Head of caudate nucleus (tissue), 42 donors: ENCODE measurements around the gene INF2.
A peak's percentile ranks its signal among the peaks of the same experiment; 100 is the strongest.

Experiments
- DNase-seq, 42 donors: peaks; one replicate each; pipeline versions ENCODE4 v3.0.0 to v3.0.0-alpha.2; 2020 to 2021; ENCODE audit warnings: mixed read lengths in 7 of 42
- intact Hi-C: fragments of 100-400 bp; cut with DNase I; formaldehyde crosslinking; loops from one replicate; pipeline ENCODE4 v1.15.0; 2022

INF2 gene

DNA sequence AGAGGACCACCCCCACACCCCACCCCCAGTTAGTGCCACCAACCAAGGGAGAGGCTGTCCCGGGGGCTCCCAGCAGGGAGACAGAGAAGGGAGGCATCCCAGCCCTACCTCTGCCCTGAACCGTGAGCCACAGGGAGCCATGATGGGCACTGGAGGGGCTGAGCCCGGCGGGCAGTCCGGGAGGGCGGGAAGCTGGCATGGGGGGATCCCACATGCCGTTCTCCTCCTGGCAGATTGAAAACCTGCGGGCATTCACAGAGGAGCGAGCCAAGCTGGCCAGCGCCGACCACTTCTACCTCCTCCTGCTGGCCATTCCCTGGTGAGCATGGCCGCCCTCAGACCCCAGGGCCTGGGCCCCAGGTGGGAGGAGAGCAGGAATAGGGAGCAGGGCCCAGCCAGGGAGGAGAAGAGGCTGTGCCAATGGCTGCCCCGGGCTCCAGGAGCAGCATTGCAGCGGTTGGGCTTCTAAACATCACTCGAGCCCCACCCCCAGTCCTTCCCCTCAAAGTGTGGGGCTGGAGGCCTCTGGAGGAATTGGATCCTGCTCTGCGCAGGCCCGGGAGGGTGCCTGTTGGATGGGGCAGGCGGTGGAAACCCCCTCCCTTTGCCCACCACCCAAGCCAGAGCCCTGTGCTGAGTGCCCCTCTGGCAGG, 20.1 kb downstream of the INF2 start:
- intact Hi-C loops = loop anchor here (2.0 kb wide), 1 partner anchor 59 kb away; no protein-coding TSS in a partner anchor
- DNase-seq = no peak

DNA sequence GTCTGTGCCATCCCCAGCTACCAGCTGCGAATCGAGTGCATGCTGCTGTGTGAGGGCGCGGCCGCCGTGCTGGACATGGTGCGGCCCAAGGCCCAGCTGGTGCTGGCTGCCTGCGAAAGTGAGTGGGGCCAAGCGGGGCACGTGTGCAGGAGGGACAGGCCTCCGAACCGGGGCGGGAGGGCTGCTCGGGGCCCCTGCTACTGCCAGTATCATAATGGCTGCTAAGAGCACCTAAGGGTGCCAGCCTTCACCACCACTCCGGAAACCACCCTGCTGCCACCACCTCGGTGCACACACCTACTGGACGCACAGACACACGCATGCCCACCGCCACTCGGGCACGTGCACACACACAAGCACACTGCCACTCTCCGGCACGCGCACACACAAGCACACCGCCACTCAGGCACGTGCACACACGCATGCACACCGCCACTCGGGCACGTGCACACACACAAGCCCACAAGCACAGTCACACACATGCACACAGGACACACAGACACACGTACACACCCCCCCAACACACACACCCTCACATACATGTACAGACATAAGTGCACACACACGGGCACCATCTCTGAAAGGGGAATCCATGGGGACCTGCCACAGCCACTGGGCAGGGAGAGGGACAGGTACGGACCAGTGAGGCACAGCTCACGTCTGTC, 20.8 kb downstream of the INF2 start:
- intact Hi-C loops = no loop called here
- DNase-seq = no peak

DNA sequence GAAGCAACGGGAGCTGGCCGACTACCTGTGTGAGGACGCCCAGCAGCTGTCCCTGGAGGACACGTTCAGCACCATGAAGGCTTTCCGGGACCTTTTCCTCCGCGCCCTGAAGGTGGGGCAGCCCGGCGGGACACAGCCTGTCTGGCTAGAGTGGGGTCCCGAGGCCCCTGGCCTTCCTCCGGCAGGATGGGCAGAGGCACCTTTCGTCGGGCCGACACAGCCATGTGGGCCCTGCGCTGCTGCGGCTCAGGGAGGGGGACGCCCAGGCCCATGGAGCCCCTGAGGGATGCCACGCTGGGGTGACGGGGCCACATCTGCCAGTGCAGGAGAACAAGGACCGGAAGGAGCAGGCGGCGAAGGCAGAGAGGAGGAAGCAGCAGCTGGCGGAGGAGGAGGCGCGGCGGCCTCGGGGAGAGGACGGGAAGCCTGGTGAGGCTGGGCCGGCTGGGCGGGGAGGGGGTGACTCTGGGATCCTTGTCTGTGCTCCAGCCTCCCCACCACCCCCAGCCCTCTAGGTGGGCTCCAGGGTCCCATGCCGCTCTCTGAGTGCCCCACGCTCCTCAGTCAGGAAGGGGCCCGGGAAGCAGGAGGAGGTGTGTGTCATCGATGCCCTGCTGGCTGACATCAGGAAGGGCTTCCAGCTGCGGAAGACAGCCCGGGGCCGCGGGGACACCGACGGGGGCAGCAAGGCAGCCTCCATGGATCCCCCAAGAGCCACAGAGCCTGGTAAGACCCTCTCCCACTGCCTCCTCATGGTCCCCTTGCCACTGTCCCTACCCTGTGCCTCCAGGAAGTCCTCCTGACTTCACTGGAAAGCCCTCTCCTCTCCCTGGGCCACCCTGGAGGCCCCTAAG, 23.7 kb downstream of the INF2 start:
- intact Hi-C loops = no loop called here
- DNase-seq = peak in 5 of 42 donors; percentile 56 to 67 (median 65)

DNA sequence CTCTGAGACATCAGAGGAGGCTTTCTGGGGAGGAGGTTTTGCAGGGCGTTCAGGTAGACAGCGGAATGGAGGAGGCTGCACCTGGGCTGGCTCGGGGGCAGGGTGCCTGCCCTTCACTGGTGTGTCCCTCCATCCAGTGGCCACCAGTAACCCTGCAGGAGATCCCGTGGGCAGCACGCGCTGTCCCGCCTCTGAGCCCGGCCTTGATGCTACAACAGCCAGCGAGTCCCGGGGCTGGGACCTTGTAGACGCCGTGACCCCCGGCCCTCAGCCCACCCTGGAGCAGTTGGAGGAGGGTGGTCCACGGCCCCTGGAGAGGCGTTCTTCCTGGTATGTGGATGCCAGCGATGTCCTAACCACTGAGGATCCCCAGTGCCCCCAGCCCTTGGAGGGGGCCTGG, 24.6 kb downstream of the INF2 start:
- intact Hi-C loops = no loop called here
- DNase-seq = no peak

DNA sequence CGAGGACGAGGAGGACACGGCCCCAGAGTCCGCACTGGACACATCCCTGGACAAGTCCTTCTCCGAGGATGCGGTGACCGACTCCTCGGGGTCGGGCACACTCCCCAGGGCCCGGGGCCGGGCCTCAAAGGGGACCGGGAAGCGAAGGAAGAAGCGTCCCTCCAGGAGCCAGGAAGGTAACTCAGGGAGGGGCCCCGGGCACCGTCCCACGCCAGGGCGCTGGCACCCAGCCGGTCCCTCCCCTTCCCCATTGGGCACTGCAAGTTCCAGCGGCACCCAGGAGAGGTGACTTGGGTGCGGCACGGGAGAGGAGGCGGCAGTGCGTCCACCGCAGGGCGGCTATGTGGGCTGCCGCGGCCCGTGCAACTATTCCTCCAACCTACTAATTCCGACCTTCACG, 25.3 kb downstream of the INF2 start:
- intact Hi-C loops = no loop called here
- DNase-seq = no peak

DNA sequence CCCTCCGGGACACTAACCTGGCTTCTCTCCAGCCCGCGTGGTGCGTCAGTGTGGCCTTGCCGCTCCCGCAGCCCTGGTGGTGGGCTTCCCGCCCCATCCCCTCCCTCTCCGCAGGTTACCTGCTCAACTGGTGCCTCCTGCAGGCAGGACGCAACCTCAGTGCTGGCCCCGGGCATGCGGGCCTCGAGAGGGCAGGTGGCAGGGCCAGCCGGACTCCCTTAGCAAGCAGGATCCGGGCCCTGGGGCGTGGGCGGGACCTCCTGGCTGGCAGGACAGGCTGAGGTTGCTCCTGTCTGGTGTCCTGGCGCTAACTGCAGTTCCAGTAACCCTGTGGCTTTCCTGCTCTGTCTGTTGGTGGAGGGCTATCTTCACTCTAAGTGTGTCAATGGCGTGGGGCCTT, 26.0 kb downstream of the INF2 start:
- no peak for DNase-seq
- intact Hi-C loops = no loop called here

DNA sequence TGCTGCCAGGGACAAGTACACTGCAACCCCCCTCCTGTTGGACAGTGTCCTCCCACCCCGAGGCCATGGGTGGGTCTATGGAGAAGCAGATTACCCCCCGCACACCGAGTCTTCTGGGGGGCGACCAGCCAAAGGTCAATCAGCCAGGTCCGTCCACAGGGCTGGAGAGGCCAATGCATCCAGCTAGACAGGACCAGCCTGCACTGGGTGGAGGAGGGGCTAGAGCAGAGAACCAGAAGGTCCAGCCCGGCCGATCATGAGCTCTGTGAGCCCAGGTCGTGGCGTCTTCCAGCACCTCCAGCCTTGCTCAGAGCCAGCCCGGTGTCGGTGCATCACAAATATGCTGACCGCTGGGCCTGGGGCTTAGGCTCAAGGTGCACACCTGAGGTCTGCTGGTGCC, 26.5 kb downstream of the INF2 start:
- intact Hi-C loops = no loop called here
- DNase-seq = no peak

DNA sequence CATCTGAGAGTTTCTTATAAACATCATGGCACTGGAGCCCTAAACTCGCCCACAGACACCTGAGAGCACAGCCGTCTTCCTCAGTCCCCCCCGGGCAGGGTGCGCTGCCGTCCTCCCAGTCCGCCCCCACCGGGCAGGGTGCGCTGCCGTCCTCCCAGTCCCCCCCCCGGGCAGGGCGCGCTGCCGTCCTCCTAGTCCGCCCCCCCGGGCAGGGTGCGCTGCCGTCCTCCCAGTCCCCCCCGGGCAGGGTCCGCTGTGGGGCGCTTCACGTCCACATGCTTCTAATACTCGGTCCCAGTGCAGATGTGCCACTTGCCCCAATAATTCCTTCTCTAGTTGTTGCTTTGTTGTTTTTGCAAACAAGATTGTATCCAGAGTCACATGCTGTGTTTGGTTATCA, 27.7 kb downstream of the INF2 start:
- intact Hi-C loops = no loop called here
- DNase-seq = no peak

DNA sequence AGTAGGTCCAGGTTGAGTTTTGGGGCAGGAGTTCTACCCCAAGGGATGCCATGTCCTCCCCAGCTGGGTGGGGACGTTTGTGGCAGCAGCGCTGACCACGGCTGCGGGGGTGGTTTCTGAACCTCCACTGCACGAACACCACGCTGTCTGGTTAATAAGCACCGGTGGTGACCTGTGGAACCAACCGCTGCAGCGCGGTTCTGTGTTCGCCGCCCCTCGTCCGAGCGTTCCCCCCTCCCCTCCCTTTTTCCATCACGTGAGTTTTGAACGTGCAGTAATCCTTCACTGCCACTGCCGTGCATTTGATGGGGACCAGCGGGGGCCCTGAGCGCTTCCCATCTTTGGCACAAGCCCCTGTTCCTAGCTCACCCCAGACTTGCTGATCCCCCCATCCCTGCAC, 28.2 kb downstream of the INF2 start:
- intact Hi-C loops = no loop called here
- DNase-seq = no peak

DNA sequence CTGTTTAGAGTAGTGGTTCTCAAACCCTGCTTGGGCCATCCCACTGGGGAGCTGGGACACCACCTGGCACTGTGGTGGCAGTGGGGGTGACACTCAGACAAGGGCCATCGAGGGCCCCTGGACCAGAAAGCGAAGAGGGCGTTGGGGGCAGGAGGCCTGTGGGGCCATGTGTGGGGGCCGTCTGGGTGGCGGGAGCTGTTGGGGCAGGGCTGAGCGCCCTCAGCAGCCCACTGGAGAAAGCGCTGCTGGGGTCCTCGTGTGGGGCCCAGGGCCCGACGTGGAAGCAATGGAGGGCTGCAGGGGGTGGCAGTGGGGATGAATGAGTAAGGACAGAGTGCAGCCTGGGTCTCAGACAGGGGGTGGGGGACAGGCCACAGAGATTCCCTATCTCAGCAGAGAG, 28.7 kb downstream of the INF2 start:
- intact Hi-C loops = no loop called here
- DNase-seq = no peak

DNA sequence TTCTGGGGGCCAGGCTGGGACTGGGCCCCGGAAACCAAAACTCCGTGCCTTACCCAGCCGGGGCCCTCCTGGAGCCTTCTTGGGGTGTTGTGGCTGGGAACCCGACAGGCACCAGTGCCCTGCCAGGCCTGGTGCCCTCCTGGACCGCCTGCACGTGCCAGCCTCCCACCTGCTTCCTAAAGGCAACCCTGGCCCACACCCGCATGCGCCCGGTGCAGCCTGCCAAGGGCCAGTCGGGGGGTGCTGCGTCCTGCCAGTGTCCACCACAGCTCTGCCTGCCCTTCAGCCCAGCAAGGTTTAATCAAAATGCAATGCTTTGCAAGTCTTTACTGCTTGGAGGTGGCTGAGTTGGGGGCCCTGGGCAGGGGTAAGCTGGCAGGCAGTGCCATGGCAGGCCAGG, 29.5 kb downstream of the INF2 start:
- intact Hi-C loops = no loop called here

DNA sequence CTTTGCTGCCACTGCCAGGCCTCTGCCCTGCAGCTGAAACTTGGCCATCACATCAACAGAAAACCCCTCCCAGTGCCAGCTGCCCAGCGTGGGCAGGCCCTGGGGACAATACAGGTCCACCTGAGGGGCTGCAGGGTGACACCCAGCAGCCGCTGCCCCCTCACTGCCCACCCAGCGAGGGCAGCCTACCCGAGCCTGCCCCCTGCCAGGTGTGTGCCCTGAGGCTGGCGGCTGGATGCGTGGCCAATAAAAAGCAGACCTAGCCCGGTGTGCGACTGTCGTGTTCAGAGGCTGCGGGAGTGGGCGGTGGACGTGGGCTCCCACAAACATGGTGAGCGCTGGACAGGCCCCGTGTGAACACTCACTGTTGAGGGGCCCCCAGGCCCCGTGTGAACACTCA, 29.9 kb downstream of the INF2 start:
- intact Hi-C loops = no loop called here

More for the DNA sequence above, 29.5 kb downstream of the INF2 start:
- DNase-seq = no peak

DNA sequence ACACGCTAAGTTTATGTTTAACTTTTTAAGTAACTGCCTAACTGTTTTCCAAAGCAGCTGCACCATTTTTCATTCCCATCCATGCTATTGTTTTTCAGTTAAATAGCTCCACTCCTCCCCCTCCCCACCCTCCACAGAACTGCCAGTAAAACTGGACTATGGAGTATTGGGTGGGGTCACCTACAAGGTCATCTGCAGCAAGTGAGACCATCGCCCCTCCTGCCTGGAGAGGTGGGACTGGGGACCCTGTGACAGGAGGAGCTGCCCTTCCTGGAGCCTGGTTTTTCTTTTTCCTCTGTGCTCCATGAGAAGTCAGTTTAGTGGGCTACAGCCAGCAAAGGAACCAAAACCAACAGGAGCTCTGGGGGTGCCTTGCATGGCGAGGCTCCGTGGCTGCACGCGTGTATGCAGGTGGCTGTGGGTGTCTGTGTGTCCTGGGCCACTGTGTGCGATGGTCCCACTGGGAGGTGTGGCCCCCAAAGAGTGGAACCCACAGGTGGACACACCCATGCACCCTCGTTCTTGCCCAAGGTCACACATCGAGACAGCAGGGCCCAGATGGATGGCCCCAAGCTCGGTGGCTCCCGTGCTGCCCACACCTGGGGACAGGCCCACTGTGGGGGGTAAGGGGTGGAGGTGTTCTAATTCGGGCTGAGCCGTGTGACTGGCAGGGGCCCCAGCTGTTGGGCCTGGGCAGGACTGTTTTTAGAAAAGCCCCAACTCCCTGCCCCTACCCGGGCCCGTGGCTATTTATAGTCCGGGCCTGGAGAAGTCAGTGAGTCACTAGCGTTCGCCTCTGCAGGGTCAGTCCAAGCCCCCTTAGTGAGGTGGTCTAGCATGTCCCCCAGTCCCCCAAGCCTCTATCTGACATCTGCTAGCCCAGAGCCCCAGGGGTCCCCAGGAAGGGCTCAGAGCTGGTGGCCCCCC, 32.4 kb downstream of the INF2 start:
- no peak for DNase-seq
- intact Hi-C loops = no loop called here

More for the DNA sequence above, 29.9 kb downstream of the INF2 start:
- no peak for DNase-seq

DNA sequence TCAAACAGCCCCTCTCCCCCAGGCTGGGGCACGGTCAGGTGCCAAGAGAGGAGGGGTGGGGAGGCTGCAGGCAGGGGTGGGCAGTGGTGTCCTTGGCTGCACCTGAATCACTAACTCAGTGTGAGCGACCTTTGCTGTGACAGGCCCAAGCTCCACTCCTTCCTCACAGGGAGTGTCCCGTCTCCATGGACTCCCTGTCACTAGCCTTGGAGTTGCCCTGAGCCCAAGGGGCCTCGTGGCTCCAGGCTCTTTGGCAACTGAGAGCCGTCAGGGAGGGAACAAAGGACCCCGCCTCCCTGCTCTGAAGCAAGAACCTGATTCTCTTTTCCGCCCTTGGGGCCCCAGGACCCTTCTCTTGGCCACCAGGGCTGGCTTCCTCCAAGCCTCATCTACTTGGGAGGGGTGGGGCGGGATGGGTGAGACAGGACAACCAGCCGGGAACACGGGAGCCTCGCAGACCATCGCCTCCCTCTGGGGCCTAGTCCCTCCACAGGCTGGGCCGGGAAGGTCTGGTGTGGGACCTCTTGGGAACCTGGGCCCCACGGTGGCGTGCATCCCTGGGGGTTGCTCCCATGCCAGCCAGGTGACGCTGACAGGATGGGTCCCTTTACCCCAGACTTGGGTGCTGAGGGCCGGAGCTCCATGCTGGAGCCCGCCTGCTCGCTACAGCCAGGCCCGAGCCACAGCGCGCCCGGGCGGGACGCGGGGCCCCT, 33.7 kb downstream of the INF2 start:
- peak in 1 of 42 donors; percentile 54 for DNase-seq
- intact Hi-C loops = no loop called here

DNA sequence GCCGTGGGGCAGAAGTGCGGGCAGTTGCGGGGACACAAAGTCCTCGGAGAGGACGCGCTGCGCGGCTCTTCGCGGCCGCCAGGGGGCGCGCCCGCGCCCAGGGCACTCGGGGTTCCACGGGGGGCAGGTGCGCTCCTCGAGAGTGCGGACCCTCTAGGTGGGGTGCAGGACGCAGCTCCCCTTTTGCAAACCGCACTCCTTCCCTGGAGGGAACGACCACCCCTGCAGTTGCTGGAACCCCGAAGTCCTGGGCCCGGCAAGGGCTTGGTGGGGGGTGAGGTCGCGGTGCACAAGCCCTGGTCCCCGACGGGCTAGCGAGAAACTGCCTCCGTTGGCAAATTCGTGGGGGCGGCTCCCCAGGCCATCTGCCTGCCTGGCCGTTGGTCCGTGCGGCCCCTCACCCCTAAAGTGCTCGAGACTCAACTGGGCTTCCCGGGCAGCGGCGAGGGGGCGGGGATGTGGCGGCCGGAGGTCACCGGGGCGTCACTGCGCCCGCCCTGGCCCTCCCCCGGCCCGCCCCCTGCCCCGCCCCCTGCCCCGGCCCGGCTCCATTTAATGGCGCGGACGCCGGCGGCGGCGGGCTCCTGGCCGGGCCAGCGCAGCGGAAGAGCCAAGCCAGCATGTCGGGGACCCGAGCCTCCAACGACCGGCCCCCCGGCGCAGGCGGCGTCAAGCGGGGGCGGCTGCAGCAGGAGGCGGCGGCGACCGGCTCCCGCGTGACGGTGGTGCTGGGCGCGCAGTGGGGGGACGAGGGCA, 34.4 kb downstream of the INF2 start, which contains the start of gene ADSS1:
Gene ADSS1 (plus strand): TSS at position 579 of the 756 bp plus-strand sequence. CDS start 42 bp downstream, at position 621.
- intact Hi-C loops = no loop called here
- peak in 39 of 42 donors; percentile 41 to 83 (median 65) for DNase-seq

DNA sequence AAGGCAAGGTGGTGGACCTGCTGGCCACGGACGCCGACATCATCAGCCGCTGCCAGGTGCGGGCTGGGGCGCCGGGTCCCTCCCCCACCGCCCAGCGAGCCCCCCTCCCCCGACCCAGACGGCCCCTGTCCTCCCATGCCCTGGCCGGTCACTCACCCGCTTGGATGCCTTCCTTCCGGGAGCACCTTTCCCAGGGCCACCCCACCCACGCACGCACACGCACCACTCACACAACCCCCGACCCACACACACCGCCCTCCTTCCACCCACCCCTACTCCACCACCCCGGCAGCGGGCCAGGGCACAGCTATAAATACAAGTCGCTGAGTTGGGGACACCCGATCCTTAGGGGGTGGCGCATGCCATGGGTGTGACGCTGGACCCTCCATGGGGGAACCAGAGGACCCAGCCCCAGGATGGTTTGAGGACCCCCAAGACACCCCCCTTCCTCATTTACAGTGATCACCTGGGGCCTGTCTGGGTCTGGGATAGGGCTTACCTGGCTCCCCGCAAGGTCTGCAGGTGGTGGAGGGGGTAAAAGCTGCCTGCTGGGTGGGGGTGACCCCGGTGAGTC, 35.1 kb downstream of the INF2 start:
- DNase-seq = peak in 3 of 42 donors; percentile 40 to 59 (median 49)
- intact Hi-C loops = no loop called here
